Neural cell (in vitro differentiated cells): ENCODE data around the gene GRIK2. TPM values are rescaled to one million over a fixed set of nuclear protein-coding genes. Genes with fewer than 3 reads are reported as not detected.

Experiments used
- H2AFZ ChIP-seq: fragments of 200-600, 300-800 bp; sonication (generic), shearing (Covaris generic); 2 replicates; pipeline ENCODE4 v1.6.0; 2014; ENCODE audit warnings: low read depth, mild to moderate bottlenecking, antibody characterized with exemption, low read length, moderate library complexity
- H3F3A ChIP-seq: fragments of 200-600 bp; shearing (Covaris generic); 2 replicates; pipeline ENCODE4 v1.6.1; 2016; ENCODE audit warnings: mild to moderate bottlenecking, moderate library complexity, mixed read lengths, antibody characterized with exemption, low read length; ENCODE audit not compliant: insufficient read depth, poor library complexity, severe bottlenecking
- H3K27ac ChIP-seq: fragments of 200-600, 300-800 bp; sonication (generic), shearing (Covaris generic); 2 replicates; pipeline ENCODE4 v1.5.1; 2014; ENCODE audit warnings: mild to moderate bottlenecking, low read length, moderate library complexity
- H3K27me3 ChIP-seq: fragments of 300-800, 200-600 bp; sonication (generic), shearing (Covaris generic); 2 replicates; pipeline ENCODE4 v1.6.0; 2014; ENCODE audit warnings: mild to moderate bottlenecking, low read depth, low read length, moderate library complexity; ENCODE audit not compliant: insufficient read depth
- H3K36me3 ChIP-seq: fragments of 300-800, 200-600 bp; sonication (generic), shearing (Covaris generic); 2 replicates; pipeline ENCODE4 v1.5.1; 2014; ENCODE audit warnings: mild to moderate bottlenecking, antibody characterized with exemption, low read length, moderate library complexity; ENCODE audit not compliant: insufficient read depth
- H3K4me2 ChIP-seq: fragments of 300-800, 200-600 bp; sonication (generic), shearing (Covaris generic); 2 replicates; pipeline ENCODE4 v1.6.0; 2014; ENCODE audit warnings: mild to moderate bottlenecking, low read length
- H3K4me3 ChIP-seq: fragments of 300-800, 200-600 bp; sonication (generic), shearing (Covaris generic); 2 replicates; pipeline ENCODE4 v1.5.1; 2014; ENCODE audit warnings: mild to moderate bottlenecking, low read length, moderate library complexity
- H3K79me2 ChIP-seq: fragments of 200-600 bp; shearing (Covaris generic); replicated peaks from 2 replicates; pipeline ENCODE4 v1.6.0; 2014; ENCODE audit warnings: mild to moderate bottlenecking, low read length, moderate library complexity; ENCODE audit not compliant: insufficient read depth
- H3K9ac ChIP-seq: fragments of 300-800, 200-600 bp; sonication (generic), shearing (Covaris generic); 2 replicates; pipeline ENCODE4 v1.6.1; 2016; ENCODE audit warnings: mild to moderate bottlenecking, low read length, mixed read lengths
- H3K9me2 ChIP-seq: fragments of 200-600 bp; shearing (Covaris generic); 2 replicates; pipeline ENCODE4 v1.6.1; 2016; ENCODE audit warnings: mild to moderate bottlenecking, low read length, mixed read lengths; ENCODE audit not compliant: insufficient read depth
- H3K9me3 ChIP-seq: fragments of 200-600, 300-800 bp; sonication (generic), shearing (Covaris generic); 2 replicates; pipeline ENCODE4 v1.6.1; 2016; ENCODE audit warnings: mild to moderate bottlenecking, mixed run types, low read length, moderate library complexity, mixed read lengths
- H4K20me1 ChIP-seq: fragments of 200-600 bp; shearing (Covaris generic); 2 replicates; pipeline ENCODE4 v1.6.1; 2016; ENCODE audit warnings: mild to moderate bottlenecking, mixed run types; ENCODE audit not compliant: insufficient read depth
- CTCF ChIP-seq: fragments of 450-650 bp; IDR thresholded peaks from 2 replicates; pipeline ENCODE4 v1.5.1; 2014; ENCODE audit warnings: antibody characterized with exemption, mild to moderate bottlenecking, moderate library complexity; ENCODE audit not compliant: poor library complexity, severe bottlenecking
- EP300 ChIP-seq: fragments of 450-650 bp; conservative IDR thresholded peaks from 2 replicates; pipeline ENCODE4 v1.6.1; 2014; ENCODE audit warnings: antibody characterized with exemption, mild to moderate bottlenecking, moderate library complexity; ENCODE audit not compliant: poor library complexity, severe bottlenecking
- EZH2 ChIP-seq: fragments of 200-600, 300-800 bp; shearing (Covaris generic), sonication (generic); IDR thresholded peaks from 2 replicates; pipeline ENCODE4 v1.6.1; 2014; ENCODE audit warnings: antibody characterized with exemption, low read length, borderline replicate concordance, mild to moderate bottlenecking; ENCODE audit not compliant: insufficient read depth, poor library complexity, severe bottlenecking
- MXI1 ChIP-seq: fragments of 450-650 bp; conservative IDR thresholded peaks from 2 replicates; pipeline ENCODE4 v1.6.1; 2014; ENCODE audit warnings: antibody characterized with exemption, mild to moderate bottlenecking; ENCODE audit not compliant: poor library complexity, severe bottlenecking
- POLR2AphosphoS5 ChIP-seq: IDR thresholded peaks from 2 replicates; pipeline ENCODE4 v1.6.1; 2012
- RAD21 ChIP-seq: fragments of 450-650 bp; conservative IDR thresholded peaks from 2 replicates; pipeline ENCODE4 v1.6.1; 2014; ENCODE audit warnings: antibody characterized with exemption, mild to moderate bottlenecking, moderate library complexity
- REST ChIP-seq: IDR thresholded peaks from 2 replicates; pipeline ENCODE4 v1.6.1; 2012; ENCODE audit warnings: borderline replicate concordance
- SMC3 ChIP-seq: fragments of 450-650 bp; conservative IDR thresholded peaks from 2 replicates; pipeline ENCODE4 v1.6.1; 2014; ENCODE audit warnings: antibody characterized with exemption, mild to moderate bottlenecking, moderate library complexity; ENCODE audit not compliant: poor library complexity
- TAF1 ChIP-seq: IDR thresholded peaks from 2 replicates; pipeline ENCODE4 v1.6.1; 2012; ENCODE audit warnings: low read depth
- polyA plus RNA-seq: library from polyadenylated mRNA; depleted of rRNA; stranded (reverse); fragments of >200 nt; gene quantifications from 2 replicates; pipeline ENCODE4 v1.2.3, GENCODE V29; 2014

Gene GRIK2
- polyA plus RNA-seq, 1 donor from 2014 or later, result 106 TPM

GRCh38 chr6:101607111-101607690 is 213.7 kb downstream of the GRIK2 start:
- H3K27me3 ChIP-seq, result no peaks in the 10 kb centered on the region
- no peak overlapping the region for H3K4me2 ChIP-seq
- H4K20me1 ChIP-seq, result no peaks in the 10 kb centered on the region
- no peak overlapping the region for H2AFZ ChIP-seq
- no peaks in the 10 kb centered on the region for H3K9me2 ChIP-seq
- no peak overlapping the region for H3K27ac ChIP-seq
- H3K36me3 ChIP-seq, result no peaks in the 10 kb centered on the region
- peak overlapping the region; percentile 1 for H3K4me3 ChIP-seq
- no peak for TF ChIP-seq CTCF
- no peak for TF ChIP-seq MXI1
- no peak for TF ChIP-seq REST
- no peak for TF ChIP-seq RAD21
- no peak for TF ChIP-seq EP300
- no peak for TF ChIP-seq POLR2AphosphoS5
- no peak for TF ChIP-seq TAF1
- no peak for TF ChIP-seq EZH2
- TF ChIP-seq SMC3, result no peak
- H3F3A ChIP-seq, result no peaks in the 10 kb centered on the region
- H3K9ac ChIP-seq, result no peak overlapping the region
- no peaks in the 10 kb centered on the region for H3K79me2 ChIP-seq
- H3K9me3 ChIP-seq, result no peaks in the 10 kb centered on the region

GRCh38 chr6:101608703-101609102 is 215.2 kb downstream of the GRIK2 start:
- Histone ChIP-seq H3F3A (no peaks in the 10 kb centered on the region), H3K9me2 (no peaks in the 10 kb centered on the region), H3K4me3 (no peak overlapping the region), H3K79me2 (no peaks in the 10 kb centered on the region), H2AFZ (no peak overlapping the region), H3K36me3 (no peaks in the 10 kb centered on the region), H3K4me2 (no peak overlapping the region), H3K27ac (no peak overlapping the region), H3K27me3 (no peaks in the 10 kb centered on the region), H3K9ac (no peak overlapping the region), H3K9me3 (no peaks in the 10 kb centered on the region), H4K20me1 (no peaks in the 10 kb centered on the region)
- TF ChIP-seq POLR2AphosphoS5 (no peak), EP300 (no peak)
